RCC 7860 (cell line): ENCODE data around the gene ICE1.
"Not testable (repeated sequence)": the region's sequence is repeated elsewhere in the genome, so short reads cannot be mapped to it uniquely, and the experiment has no call there.

Source experiments
- DNase-seq: peaks from one replicate; pipeline ENCODE4 v3.0.0-alpha.2; 2015; ENCODE audit warnings: low spot score
- FAIRE-seq: peaks from 2 replicates; lab custom pipeline; 2012; peaks lifted over from hg19 to GRCh38; lab: Jason Lieb, UNC

ICE1 gene

DNA sequence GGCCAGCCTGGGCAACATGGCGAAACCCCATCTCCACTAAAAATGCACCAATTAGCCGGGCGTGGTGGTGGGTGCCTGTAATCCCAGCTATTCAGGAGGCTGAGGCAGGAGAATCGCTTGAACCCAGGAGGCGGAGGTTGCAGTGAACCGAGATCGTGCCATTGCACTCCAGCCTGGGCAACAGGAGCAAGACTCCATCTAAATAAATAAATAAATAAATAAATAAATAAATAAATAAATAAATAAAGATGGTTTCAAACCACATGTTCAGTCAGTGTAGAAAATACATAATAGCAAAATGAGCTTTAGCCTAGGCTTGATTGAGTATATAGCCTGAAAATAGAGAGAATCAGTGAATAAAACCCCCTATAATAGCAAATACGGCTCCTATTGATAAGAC, 27.4 kb upstream of the ICE1 start:
- not testable (repeated sequence) for DNase-seq, FAIRE-seq

DNA sequence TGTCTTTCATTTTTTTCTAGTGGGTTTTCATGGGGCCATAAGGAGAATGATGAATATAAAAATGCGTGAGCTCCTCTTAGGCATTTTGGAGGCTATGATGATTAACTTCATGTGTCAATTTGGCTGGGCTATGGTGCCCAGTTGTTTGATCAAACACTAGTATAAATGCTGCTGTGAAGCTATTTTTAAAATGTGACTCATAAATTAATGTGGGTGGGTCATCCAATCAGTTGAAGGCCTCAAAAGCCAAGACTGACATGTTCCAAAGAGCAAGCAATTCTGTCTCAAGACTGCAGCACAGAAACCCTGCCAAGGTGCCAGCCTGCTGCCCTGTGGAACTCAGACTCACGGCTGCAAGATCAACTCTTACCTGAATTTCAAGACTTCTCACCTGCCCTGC, 24.4 kb upstream of the ICE1 start:
- FAIRE-seq = no peak
- DNase-seq = no peak

DNA sequence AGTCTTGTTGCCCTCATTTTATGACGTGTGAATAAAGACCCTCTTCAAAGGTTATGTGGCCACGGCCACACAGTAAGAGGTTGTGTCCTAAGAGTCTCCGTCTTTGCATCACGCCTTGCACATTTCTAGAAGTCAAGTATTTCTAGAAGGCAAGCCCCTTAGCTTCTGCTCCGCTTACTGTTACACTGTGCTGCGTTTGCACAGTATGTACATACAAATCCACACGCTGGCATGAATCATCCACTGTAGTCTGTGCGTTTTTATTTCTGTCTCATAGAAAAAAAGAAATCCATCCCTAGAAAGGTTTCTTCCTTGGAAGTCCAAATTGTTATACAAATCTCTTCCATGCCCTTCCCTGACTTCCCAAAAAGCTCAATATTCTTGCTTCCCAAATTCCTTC, 21.4 kb upstream of the ICE1 start:
- DNase-seq (no peak), FAIRE-seq (no peak)

- FAIRE-seq (no peak), DNase-seq (no peak)
Measured at GRCh38 chr5:5403741-5404140, 18.7 kb upstream of the ICE1 start.

DNA sequence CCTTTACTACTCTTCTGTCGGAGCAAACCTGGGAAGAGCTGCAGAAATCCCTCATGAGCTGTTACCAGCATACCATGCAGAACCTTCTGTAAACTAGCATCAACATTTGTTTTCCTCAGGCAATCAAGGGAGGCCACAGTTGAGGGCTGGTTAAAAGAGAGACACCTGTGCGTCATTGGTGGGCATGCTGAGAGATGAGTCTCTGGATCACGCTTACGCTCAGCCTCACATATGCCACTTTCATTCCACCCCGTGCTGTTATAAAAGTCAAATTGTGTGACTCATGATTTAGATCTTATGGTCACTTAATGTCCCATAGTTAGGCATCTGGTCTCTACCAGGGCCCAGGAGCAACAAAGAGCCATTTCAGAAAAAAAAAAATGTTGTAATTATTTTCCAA, 18.1 kb upstream of the ICE1 start:
- FAIRE-seq = no peak
- no peak for DNase-seq

GRCh38 chr5:5405441-5405840, 17.0 kb upstream of the ICE1 start:
- DNase-seq (no peak), FAIRE-seq (no peak)

DNA sequence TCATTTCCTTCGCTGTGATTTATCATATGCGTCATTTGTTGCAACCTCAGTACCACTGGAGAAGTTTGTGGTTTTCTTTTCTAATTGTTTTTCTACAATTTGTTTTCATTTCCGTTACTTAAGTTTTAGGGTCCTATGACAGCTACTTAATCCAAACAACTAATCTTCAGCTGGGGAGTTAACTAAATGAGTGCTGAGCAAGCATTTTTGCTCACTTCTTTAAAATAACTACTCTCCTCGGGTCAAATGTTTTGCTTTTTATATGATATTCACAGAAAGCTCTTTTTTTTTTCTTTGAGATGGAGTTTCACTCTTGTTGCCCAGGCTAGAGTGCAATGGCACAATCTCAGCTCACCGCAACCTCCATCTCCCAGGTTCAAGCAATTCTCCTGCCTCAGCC, 14.6 kb upstream of the ICE1 start:
- DNase-seq (no peak), FAIRE-seq (no peak)

DNA sequence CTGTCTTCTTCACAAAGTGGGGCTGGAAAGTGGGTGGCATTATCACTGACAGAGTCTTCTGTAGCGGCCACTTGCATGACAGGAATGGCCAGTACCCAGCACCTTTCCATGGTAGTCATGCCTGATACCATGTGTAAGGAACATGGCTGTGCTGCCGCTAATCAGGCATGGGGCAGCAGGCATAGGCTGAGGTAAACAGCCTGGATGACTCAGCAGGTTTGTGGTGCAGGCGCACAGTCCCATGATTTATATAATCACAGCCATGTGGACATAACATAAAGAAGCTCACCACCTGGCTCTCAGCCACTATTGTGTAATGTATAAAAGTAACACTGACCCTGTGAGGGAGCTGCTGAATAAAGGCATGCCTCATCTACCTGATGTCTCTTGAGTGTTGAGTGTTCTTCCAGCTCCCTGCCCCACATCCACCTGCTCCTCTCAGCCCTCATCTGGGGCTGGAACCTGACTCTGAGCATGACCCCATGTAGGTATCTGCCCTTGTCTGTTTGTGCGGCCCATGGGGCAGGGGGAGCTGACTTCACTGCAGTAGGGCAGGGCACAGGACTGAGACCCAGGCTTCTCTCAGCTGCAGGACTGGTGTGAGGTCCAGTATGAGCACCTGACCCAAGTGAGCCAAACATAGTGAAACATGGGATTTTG, 13.2 kb upstream of the ICE1 start:
- FAIRE-seq = no peak
- DNase-seq = no peak

- not testable (repeated sequence) for DNase-seq, FAIRE-seq
Measured at GRCh38 chr5:5413856-5414255, 8.6 kb upstream of the ICE1 start.

DNA sequence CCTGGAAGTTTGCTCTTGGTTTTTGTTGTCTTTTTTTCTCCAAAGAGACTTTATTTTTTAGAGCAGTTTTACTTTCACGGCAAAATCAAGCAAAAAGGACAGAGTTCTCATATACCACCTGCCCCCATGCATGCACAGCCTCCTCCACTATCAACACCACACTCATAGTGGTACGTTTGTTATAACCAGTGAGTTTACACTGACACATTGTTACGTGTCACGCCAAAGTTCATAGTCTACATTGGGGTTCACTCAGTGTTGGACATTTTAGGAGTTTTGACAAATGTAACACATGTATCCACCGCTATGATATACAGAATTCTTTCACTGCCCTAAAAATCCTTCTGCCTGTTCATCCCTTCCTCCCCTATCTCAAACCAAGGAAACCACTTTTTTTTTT, 7.5 kb upstream of the ICE1 start:
- no peak for DNase-seq
- FAIRE-seq = no peak

GRCh38 chr5:5416733-5417132, 5.7 kb upstream of the ICE1 start:
- FAIRE-seq (no peak), DNase-seq (peak; percentile 37)

- no peak for FAIRE-seq
- no peak for DNase-seq
Measured at GRCh38 chr5:5418006-5418405, 4.5 kb upstream of the ICE1 start.

- no peak for FAIRE-seq
Measured at GRCh38 chr5:5418764-5419163, 3.7 kb upstream of the ICE1 start.

DNA sequence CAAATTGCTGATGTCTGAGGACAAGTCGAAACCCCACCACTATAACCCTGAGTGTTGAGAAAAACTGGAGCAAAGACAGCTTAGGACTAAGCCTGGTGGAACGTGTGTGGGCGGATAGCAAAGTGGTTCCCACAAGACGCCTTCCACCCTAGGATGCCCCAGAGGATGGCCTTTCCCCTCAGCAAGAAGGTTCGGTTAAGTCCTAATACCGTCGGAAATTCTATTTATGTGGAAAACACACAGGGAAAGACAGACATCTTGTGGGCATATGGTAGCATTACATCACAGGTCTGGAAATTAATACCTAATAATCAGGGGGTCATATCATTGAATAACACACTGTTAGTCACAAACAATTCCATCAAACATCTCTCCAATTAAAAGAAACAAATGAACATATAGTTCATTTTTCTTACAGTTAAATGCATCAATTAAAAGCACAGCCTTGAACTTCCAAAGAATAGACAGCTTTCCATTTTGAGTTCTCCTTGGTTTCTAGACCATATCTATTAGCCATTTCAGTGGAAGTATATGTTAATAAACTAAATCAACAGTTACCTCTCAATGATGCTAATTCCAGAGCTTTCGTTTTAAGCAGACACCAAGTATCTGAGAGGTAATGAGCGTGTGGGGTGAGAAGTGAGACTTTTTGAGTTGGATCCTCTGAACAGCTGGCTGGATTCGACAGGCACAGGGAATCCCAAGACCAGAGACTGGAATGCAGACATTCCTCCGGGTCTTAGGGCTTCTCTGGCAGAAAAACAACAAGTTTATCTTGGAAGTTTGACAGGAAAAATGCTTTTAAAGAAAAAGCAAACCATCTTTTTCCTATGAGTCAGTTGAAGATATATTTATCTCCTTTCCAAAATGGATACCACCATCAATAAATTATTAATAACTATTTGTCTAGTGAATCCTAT, 2.9 kb upstream of the ICE1 start:
- FAIRE-seq (peak; percentile 64), DNase-seq (peak; percentile 73)

More at GRCh38 chr5:5418764-5419163, 3.7 kb upstream of the ICE1 start:
- no peak for DNase-seq

DNA sequence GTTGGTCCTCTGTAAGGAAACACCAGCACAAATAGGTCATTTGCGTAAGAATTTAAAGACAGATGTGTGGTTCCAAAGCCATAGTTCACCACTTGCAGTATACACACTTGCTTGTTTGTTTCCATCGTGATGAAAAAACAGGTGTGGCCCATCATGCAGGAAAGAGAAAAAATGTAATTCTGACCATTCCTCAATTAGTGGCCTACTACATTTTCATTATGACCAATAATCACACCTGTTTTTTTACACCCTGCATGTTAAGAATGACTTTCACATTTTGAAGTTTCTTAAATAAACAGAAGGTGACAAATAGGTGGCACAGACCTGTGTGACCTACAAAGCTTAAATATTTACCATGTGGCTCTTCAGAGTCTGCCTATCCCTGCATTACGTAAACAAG, 2.2 kb upstream of the ICE1 start:
- FAIRE-seq (no peak), DNase-seq (no peak)

- FAIRE-seq = no peak
- DNase-seq = no peak
Measured at GRCh38 chr5:5421149-5421960, 1.1 kb upstream of the ICE1 start.

DNA sequence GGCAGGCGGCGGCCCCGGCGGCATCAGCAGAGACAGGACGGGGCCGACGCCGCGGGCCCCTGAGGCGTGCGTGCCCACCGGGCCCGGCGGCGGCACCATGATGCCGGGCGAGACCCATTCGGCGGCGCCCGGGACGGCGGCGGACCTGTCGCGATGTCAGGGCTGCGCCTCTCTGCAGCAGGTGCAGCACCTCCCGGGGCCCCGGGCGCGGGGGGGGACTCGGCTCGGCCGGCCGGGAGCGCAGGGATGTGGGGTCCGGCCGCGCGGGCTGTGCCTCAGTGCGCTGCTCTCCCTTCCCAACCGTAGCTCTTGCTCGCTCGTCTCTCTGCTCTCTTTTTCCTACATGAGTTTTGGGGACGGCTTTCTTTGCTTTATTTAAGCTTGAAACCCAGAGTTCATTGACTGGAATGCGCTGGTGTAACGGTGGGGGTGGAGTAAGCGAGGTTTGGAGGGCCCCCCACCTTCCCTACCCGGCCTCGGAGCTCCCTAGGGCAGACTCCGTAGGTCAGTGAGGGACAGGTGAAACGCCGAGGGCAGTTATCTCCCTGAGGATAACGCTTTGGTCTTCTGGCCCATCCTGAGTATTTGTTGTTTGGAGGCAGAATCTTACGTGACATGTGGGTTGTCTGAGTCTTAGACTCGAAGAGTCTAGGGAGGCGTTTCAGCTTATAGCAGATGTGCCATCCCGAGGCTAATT, 490 bp downstream of the ICE1 start:
- no peak for DNase-seq
- no peak for FAIRE-seq

DNA sequence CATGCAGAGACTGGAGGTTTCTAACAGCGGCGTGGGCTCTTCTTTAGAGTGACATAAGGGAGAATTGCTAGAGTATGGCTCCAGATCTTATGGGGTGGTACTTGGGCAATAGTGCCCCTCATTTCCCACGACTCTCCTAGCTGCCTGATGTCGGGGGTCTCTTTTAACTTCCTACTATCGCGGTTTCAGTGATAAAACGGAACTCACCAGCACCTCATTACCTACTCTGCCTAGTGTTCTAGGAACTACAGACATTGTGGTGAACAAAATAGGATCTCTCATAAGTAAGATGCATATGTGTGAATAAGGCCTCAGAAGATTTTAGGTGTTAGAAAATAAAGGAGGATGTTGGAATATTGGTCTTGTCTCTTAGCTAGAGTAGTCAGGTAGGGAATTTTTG, 1.1 kb downstream of the ICE1 start:
- FAIRE-seq (no peak), DNase-seq (no peak)

GRCh38 chr5:5424736-5425135, 2.3 kb downstream of the ICE1 start:
- no peak for FAIRE-seq
- no peak for DNase-seq

DNA sequence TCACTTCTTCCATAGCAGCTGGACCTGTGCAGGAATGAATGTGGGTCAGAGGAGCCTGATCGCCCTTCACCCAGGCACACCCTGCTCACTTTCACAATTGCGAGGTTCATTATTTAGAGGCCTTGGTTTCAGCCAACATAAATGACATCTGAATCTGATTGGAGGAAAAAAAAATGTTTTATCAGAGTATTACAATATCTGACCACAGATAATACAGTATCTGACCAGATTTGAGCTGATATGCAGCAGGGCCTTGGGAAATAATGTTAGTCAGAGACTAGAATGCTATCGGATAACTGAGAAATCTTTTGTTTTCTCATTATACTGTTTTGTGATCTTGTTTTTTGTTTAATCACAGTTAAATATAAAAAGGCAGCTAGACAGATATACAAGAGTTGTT, 7.7 kb downstream of the ICE1 start:
- no peak for FAIRE-seq
- no peak for DNase-seq
